Stimulated activated CD8-positive, alpha-beta memory T cell treated with anti-CD3 and anti-CD28 coated beads, Interleukin-4, amount 100 ng/mL, for 48 hours (primary cell): Measurements from ENCODE around the gene SERINC1.

Experiments used
- DNase-seq: peaks from one replicate; pipeline ENCODE4 v3.0.0-alpha.2; 2020

Gene SERINC1

GRCh38 chr6:122431780-122432179 lies 39.8 kb downstream of the SERINC1 start:
- no peak for DNase-seq

GRCh38 chr6:122429323-122429722 lies 42.3 kb downstream of the SERINC1 start:
- DNase-seq: no peak

GRCh38 chr6:122428781-122429180 lies 42.8 kb downstream of the SERINC1 start:
- no peak for DNase-seq

- DNase-seq: no peak
These were observed 45.0 kb downstream of the SERINC1 start for GRCh38 chr6:122426597-122426996.

GRCh38 chr6:122423734-122424133 lies 47.9 kb downstream of the SERINC1 start:
- DNase-seq: no peak

- DNase-seq: no peak
These were observed 48.9 kb downstream of the SERINC1 start for GRCh38 chr6:122422614-122423267.

- no peak for DNase-seq
These were observed 49.6 kb downstream of the SERINC1 start for GRCh38 chr6:122422003-122422402.

- no peak for DNase-seq
These were observed 54.8 kb downstream of the SERINC1 start for GRCh38 chr6:122416825-122417224.

- no peak for DNase-seq
These were observed 59.6 kb downstream of the SERINC1 start for GRCh38 chr6:122412001-122412400.

- no peak for DNase-seq
These were observed 62.7 kb downstream of the SERINC1 start for GRCh38 chr6:122408702-122409458.

- DNase-seq: no peak
These were observed 63.4 kb downstream of the SERINC1 start for GRCh38 chr6:122408240-122408639.

GRCh38 chr6:122407712-122408111 lies 63.9 kb downstream of the SERINC1 start:
- DNase-seq: no peak

- no peak for DNase-seq
These were observed 65.4 kb downstream of the SERINC1 start for GRCh38 chr6:122406187-122406586.

GRCh38 chr6:122405417-122405816 lies 66.2 kb downstream of the SERINC1 start:
- DNase-seq: no peak

- no peak for DNase-seq
These were observed 67.2 kb downstream of the SERINC1 start for GRCh38 chr6:122404444-122404843.

- DNase-seq: no peak
These were observed 70.5 kb downstream of the SERINC1 start for GRCh38 chr6:122401104-122401503.

- no peak for DNase-seq
These were observed 71.0 kb downstream of the SERINC1 start for GRCh38 chr6:122400462-122401089.

- DNase-seq: peak; percentile 37
These were observed 71.5 kb downstream of the SERINC1 start for GRCh38 chr6:122400121-122400450.

GRCh38 chr6:122399348-122400120 lies 72.1 kb downstream of the SERINC1 start, which contains the start of gene HSF2:
Gene HSF2, plus strand, starts transcription at chr6:122399652. Its CDS starts 86 bp downstream, at chr6:122399738.
- peak; percentile 92 for DNase-seq

- no peak for DNase-seq
These were observed 72.6 kb downstream of the SERINC1 start for GRCh38 chr6:122399055-122399347.

GRCh38 chr6:122394016-122394415 lies 77.6 kb downstream of the SERINC1 start:
- DNase-seq: no peak

- DNase-seq: no peak
These were observed 78.2 kb downstream of the SERINC1 start for GRCh38 chr6:122393351-122393896.
